GM12878 (cell line): ENCODE data around the gene CAMK2D.

ENCODE experiments used
- DPF2 ChIP-seq: fragments of 450-650 bp; IDR thresholded peaks from 2 replicates; pipeline ENCODE4 v1.6.1; 2017; ENCODE audit warnings: mild to moderate bottlenecking
- JUND ChIP-seq: IDR thresholded peaks from 2 replicates; pipeline ENCODE4 v1.6.1; 2012; ENCODE audit warnings: low read depth, mild to moderate bottlenecking, low read length, improper control_type of control experiment, moderate library complexity
- POLR2A ChIP-seq: IDR thresholded peaks from 2 replicates; pipeline ENCODE4 v1.6.1; 2011; ENCODE audit warnings: low read depth, mild to moderate bottlenecking, low read length
- POLR2AphosphoS5 ChIP-seq: IDR thresholded peaks from 2 replicates; pipeline ENCODE4 v1.6.1; 2011; ENCODE audit warnings: mild to moderate bottlenecking, low read length, inconsistent platforms
- TF ChIP-seq, protein P1 (sequence below): fragments of 450-650 bp; IDR thresholded peaks from 2 replicates; pipeline ENCODE4 v1.6.1; 2017; ENCODE audit warnings: antibody characterized with exemption, mild to moderate bottlenecking, moderate library complexity
- TF ChIP-seq, protein P2 (sequence below), 3 experiments: IDR thresholded peaks in 2 of 3; conservative IDR thresholded peaks in 1 of 3; 2 replicates each; pipeline ENCODE4 v1.5.1; 2011; ENCODE audit warnings: low read depth in 3 of 3, low read length in 3 of 3, mild to moderate bottlenecking in 3 of 3, control low read depth in 2 of 3, moderate library complexity in 2 of 3, inconsistent platforms in 1 of 3, mixed read lengths in 1 of 3; ENCODE audit not compliant: control insufficient read depth in 2 of 3, insufficient read depth in 1 of 3; ENCODE audit errors: extremely low read depth in 1 of 3
- TF ChIP-seq, protein P3 (sequence below): IDR thresholded peaks from 2 replicates; pipeline ENCODE4 v1.6.1; 2012; ENCODE audit warnings: mild to moderate bottlenecking, low read depth, low read length

DNA sequence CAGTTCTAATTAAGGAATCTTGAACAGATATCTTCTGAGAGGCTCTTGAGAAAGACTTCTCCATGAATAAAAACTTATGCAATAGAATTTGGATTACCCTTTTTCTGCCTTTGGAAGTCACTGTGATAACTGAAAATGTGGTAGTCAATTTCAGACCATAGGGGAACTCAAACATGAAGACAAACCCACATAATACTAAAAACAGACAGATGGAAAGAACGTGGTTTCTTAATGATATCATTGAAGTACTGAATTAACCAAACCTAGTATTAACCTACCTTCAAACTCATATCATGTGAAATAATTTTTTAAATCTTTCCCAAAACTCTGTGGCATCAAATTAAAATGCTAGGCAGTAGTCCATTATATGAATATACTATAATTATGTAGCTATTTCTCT is 153.5 kb downstream of the CAMK2D start:
- TF ChIP-seq POLR2AphosphoS5, result no peak
- no peak for TF ChIP-seq DPF2
- no peak for TF ChIP-seq POLR2A
- TF ChIP-seq, protein P1, sequence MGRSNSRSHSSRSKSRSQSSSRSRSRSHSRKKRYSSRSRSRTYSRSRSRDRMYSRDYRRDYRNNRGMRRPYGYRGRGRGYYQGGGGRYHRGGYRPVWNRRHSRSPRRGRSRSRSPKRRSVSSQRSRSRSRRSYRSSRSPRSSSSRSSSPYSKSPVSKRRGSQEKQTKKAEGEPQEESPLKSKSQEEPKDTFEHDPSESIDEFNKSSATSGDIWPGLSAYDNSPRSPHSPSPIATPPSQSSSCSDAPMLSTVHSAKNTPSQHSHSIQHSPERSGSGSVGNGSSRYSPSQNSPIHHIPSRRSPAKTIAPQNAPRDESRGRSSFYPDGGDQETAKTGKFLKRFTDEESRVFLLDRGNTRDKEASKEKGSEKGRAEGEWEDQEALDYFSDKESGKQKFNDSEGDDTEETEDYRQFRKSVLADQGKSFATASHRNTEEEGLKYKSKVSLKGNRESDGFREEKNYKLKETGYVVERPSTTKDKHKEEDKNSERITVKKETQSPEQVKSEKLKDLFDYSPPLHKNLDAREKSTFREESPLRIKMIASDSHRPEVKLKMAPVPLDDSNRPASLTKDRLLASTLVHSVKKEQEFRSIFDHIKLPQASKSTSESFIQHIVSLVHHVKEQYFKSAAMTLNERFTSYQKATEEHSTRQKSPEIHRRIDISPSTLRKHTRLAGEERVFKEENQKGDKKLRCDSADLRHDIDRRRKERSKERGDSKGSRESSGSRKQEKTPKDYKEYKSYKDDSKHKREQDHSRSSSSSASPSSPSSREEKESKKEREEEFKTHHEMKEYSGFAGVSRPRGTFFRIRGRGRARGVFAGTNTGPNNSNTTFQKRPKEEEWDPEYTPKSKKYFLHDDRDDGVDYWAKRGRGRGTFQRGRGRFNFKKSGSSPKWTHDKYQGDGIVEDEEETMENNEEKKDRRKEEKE, result no peak
- TF ChIP-seq, protein P2, sequence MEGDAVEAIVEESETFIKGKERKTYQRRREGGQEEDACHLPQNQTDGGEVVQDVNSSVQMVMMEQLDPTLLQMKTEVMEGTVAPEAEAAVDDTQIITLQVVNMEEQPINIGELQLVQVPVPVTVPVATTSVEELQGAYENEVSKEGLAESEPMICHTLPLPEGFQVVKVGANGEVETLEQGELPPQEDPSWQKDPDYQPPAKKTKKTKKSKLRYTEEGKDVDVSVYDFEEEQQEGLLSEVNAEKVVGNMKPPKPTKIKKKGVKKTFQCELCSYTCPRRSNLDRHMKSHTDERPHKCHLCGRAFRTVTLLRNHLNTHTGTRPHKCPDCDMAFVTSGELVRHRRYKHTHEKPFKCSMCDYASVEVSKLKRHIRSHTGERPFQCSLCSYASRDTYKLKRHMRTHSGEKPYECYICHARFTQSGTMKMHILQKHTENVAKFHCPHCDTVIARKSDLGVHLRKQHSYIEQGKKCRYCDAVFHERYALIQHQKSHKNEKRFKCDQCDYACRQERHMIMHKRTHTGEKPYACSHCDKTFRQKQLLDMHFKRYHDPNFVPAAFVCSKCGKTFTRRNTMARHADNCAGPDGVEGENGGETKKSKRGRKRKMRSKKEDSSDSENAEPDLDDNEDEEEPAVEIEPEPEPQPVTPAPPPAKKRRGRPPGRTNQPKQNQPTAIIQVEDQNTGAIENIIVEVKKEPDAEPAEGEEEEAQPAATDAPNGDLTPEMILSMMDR (IDR thresholded peaks at IDR 0.05 in 2 of 3, conservative IDR thresholded peaks at IDR 0.05 in 1 of 3; ENCODE audit: control insufficient read depth in 2 of 3, extremely low read depth in 1 of 3, insufficient read depth in 1 of 3, low read depth in 3 of 3, low read length in 3 of 3), result no peak
- no peak for TF ChIP-seq JUND
- TF ChIP-seq, protein P3, sequence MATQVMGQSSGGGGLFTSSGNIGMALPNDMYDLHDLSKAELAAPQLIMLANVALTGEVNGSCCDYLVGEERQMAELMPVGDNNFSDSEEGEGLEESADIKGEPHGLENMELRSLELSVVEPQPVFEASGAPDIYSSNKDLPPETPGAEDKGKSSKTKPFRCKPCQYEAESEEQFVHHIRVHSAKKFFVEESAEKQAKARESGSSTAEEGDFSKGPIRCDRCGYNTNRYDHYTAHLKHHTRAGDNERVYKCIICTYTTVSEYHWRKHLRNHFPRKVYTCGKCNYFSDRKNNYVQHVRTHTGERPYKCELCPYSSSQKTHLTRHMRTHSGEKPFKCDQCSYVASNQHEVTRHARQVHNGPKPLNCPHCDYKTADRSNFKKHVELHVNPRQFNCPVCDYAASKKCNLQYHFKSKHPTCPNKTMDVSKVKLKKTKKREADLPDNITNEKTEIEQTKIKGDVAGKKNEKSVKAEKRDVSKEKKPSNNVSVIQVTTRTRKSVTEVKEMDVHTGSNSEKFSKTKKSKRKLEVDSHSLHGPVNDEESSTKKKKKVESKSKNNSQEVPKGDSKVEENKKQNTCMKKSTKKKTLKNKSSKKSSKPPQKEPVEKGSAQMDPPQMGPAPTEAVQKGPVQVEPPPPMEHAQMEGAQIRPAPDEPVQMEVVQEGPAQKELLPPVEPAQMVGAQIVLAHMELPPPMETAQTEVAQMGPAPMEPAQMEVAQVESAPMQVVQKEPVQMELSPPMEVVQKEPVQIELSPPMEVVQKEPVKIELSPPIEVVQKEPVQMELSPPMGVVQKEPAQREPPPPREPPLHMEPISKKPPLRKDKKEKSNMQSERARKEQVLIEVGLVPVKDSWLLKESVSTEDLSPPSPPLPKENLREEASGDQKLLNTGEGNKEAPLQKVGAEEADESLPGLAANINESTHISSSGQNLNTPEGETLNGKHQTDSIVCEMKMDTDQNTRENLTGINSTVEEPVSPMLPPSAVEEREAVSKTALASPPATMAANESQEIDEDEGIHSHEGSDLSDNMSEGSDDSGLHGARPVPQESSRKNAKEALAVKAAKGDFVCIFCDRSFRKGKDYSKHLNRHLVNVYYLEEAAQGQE, result no peak
